ENCODE data around the gene HEBP2. TPM values are rescaled to one million over a fixed set of nuclear protein-coding genes. Genes with fewer than 3 reads are reported as not detected.

Gene HEBP2
- total RNA-seq, 4 donors from 2014 or later = 37.0 to 80.0 (median 58.0) TPM

- TF ChIP-seq POLR2A (IDR thresholded peaks at IDR 0.05) = no peak
- TF ChIP-seq CTCF (IDR thresholded peaks at IDR 0.05) = no peak
- H3K36me3 ChIP-seq = no peaks in the 10 kb centered on the region
- no peak overlapping the region for H3K27ac ChIP-seq
- WGBS, 2 donors = 76 to 91% methylated on average over 3 of the region's 3 CpGs
- no peak overlapping the region for H3K4me3 ChIP-seq (replicated peaks in 1 of 3)
- H3K27me3 ChIP-seq = no peaks in the 10 kb centered on the region
- no peaks in the 10 kb centered on the region for H3K4me1 ChIP-seq
- intact Hi-C loops (cut with DNase I) = no loop called here
- H3K9me3 ChIP-seq = no peaks in the 10 kb centered on the region
- DNase-seq = no peak
Measured at GRCh38 chr6:138440296-138440695, 36.3 kb downstream of the HEBP2 start.

- H3K27ac ChIP-seq = no peak overlapping the region
- DNase-seq = no peak
- no peaks in the 10 kb centered on the region for H3K27me3 ChIP-seq
- H3K4me1 ChIP-seq = no peaks in the 10 kb centered on the region
- H3K9me3 ChIP-seq = no peaks in the 10 kb centered on the region
- TF ChIP-seq POLR2A (IDR thresholded peaks at IDR 0.05) = no peak
- no peak for TF ChIP-seq CTCF (IDR thresholded peaks at IDR 0.05)
- H3K4me3 ChIP-seq (replicated peaks in 1 of 3) = no peak overlapping the region
- WGBS, 2 donors = 91% methylated on average over 4 of the region's 4 CpGs
- no peaks in the 10 kb centered on the region for H3K36me3 ChIP-seq
- intact Hi-C loops (cut with DNase I) = no loop called here
Measured at GRCh38 chr6:138440758-138441357, 36.8 kb downstream of the HEBP2 start.

GRCh38 chr6:138441965-138442364 lies 37.9 kb downstream of the HEBP2 start:
- Histone ChIP-seq H3K27ac (no peak overlapping the region), H3K27me3 (no peaks in the 10 kb centered on the region), H3K36me3 (no peaks in the 10 kb centered on the region), H3K4me3 (replicated peaks in 1 of 3) (no peak overlapping the region), H3K9me3 (no peaks in the 10 kb centered on the region), H3K4me1 (no peaks in the 10 kb centered on the region)
- intact Hi-C loops (cut with DNase I) = no loop called here
- WGBS, 2 donors = 95 to 97% methylated on average over 6 of the region's 6 CpGs
- TF ChIP-seq CTCF (IDR thresholded peaks at IDR 0.05) (no peak), POLR2A (IDR thresholded peaks at IDR 0.05) (no peak)
- no peak for DNase-seq

- intact Hi-C loops (cut with DNase I) = no loop called here
- WGBS, 2 donors = 91 to 96% methylated on average over 2 of the region's 2 CpGs
Measured at GRCh38 chr6:138442663-138443062, 38.6 kb downstream of the HEBP2 start.

GRCh38 chr6:138443979-138444378 lies 40.0 kb downstream of the HEBP2 start:
- no peak overlapping the region for H3K4me3 ChIP-seq (replicated peaks in 1 of 3)
- TF ChIP-seq POLR2A (IDR thresholded peaks at IDR 0.05) (no peak), CTCF (IDR thresholded peaks at IDR 0.05) (no peak)
- H3K4me1 ChIP-seq = no peaks in the 10 kb centered on the region
- intact Hi-C loops (cut with DNase I) = no loop called here
- H3K27me3 ChIP-seq = no peaks in the 10 kb centered on the region
- H3K36me3 ChIP-seq = no peaks in the 10 kb centered on the region
- no peaks in the 10 kb centered on the region for H3K9me3 ChIP-seq
- H3K27ac ChIP-seq = no peak overlapping the region
- DNase-seq = no peak

More at GRCh38 chr6:138442663-138443062, 38.6 kb downstream of the HEBP2 start:
- H3K27ac ChIP-seq = no peak overlapping the region
- no peaks in the 10 kb centered on the region for H3K27me3 ChIP-seq
- no peaks in the 10 kb centered on the region for H3K36me3 ChIP-seq
- no peaks in the 10 kb centered on the region for H3K9me3 ChIP-seq
- DNase-seq = no peak
- no peak for TF ChIP-seq POLR2A (IDR thresholded peaks at IDR 0.05)
- no peak overlapping the region for H3K4me3 ChIP-seq (replicated peaks in 1 of 3)
- H3K4me1 ChIP-seq = no peaks in the 10 kb centered on the region

Measured in thyroid gland (tissue), 4 donors.